HG02610 (cell line): ENCODE results near the gene POP7.
"Not testable (repeated sequence)": the region's sequence is repeated elsewhere in the genome, so short reads cannot be mapped to it uniquely, and the experiment has no call there.

Source experiments
- ATAC-seq: cut with Tn5 transposase; IDR thresholded peaks from one replicate; pipeline ENCODE4 v1.9.1; 2021; ENCODE audit warnings: mild to moderate bottlenecking, moderate library complexity; ENCODE audit not compliant: unreplicated experiment

Gene POP7

GRCh38 chr7:100705753-100706671, at the start of gene POP7:
TSS of gene POP7 (plus strand) at chr7:100706121. CDS start at chr7:100706831, 710 bp downstream.
- peak; percentile 88 for ATAC-seq

- ATAC-seq = not testable (repeated sequence)
Measured at GRCh38 chr7:100662194-100662776, 43.6 kb upstream of the POP7 start.

- no peak for ATAC-seq
Measured at GRCh38 chr7:100665168-100665726, 40.7 kb upstream of the POP7 start.

GRCh38 chr7:100667331-100668068, 38.4 kb upstream of the POP7 start:
- no peak for ATAC-seq

- ATAC-seq = no peak
Measured at GRCh38 chr7:100668069-100668449, 37.9 kb upstream of the POP7 start.

GRCh38 chr7:100669106-100669505, 36.8 kb upstream of the POP7 start:
- ATAC-seq = not testable (repeated sequence)

GRCh38 chr7:100670074-100670473, 35.8 kb upstream of the POP7 start:
- ATAC-seq = no peak

- ATAC-seq = no peak
Measured at GRCh38 chr7:100671353-100672327, 34.3 kb upstream of the POP7 start.

GRCh38 chr7:100673302-100673941, 32.5 kb upstream of the POP7 start, which contains the start of gene GNB2:
TSS of gene GNB2 (plus strand) at chr7:100673740. CDS start at chr7:100676266, 2,526 bp downstream.
- peak; percentile 74 for ATAC-seq

- no peak for ATAC-seq
Measured at GRCh38 chr7:100673942-100674410, 31.9 kb upstream of the POP7 start.

- ATAC-seq = no peak
Measured at GRCh38 chr7:100674411-100675104, 31.4 kb upstream of the POP7 start.

GRCh38 chr7:100675105-100675451, 30.8 kb upstream of the POP7 start:
- ATAC-seq = no peak

- ATAC-seq = peak; percentile 34
Measured at GRCh38 chr7:100675581-100676350, 30.2 kb upstream of the POP7 start.

- ATAC-seq = no peak
Measured at GRCh38 chr7:100676501-100677306, 29.2 kb upstream of the POP7 start.

- ATAC-seq = no peak
Measured at GRCh38 chr7:100677308-100678267, 28.3 kb upstream of the POP7 start.
